ENCODE measurements around the gene TMEM18. TPM values are rescaled to one million over a fixed set of nuclear protein-coding genes. Genes with fewer than 3 reads are reported as not detected.

Gene TMEM18
- total RNA-seq, 1 experiment from 2014 or later = 30.7 TPM

DNA sequence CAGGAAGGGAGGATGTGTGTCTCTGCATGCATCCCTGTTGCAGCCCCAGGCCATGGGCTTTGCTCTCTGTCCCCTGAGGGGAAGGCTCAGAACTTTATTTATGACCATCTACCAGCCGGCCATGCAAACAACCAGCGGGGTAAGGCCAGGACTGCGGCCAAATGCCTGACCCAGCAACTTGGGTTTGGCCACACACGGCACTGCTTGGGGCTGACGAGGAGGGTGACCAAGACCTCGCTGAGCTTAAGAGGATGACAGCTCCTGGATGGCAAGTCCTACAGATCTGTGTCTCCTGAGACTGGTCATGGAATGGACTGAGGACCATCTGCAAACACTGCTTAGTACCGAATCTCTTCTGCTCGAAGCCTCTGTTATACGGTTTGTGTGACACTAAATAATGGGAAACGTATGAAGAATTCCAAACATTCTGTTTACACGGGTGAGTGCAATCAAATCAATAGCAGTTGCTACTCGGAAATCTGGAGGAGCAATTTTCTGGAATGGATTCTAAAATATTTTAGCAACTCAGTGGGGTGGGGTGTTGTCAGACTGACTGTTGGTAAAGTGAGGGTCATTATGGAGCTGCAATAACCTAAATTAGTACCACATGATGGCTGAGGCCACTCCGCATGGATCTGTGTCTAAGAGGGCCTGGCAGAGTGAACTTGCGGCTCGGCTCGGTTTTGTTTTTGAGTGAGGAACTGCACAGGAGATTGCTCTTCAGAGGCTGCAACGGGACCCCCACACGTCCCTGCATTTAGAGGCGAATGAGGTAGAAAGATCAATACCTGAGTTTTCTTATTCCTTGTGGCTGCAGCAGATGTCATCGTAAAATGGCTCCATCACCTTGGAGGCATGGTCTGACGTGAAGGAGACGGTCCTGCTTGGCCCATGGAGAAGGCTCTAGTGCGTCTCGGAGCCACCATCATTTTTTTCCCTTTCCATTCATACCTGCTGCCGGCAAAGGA lies 26.6 kb downstream of the TMEM18 start:
- H3K23ac ChIP-seq (ENCODE audit: insufficient read length, low read depth, low read length) = no peak overlapping the region
- H3K4me1 Mint-ChIP-seq = 0 out of 4 replicates have a peak, but pooled peaks cover 0 to 3% of the 10 kb centered on the region in 2 experiments
- H3K4me2 ChIP-seq (ENCODE audit: insufficient read depth, insufficient read length, low read length) = no peak overlapping the region
- H3K9ac ChIP-seq (ENCODE audit: extremely low read depth, insufficient read length, low read length) = no peak overlapping the region
- H3K27me3 ChIP-seq (ENCODE audit: insufficient read depth, low read length) = no peaks in the 10 kb centered on the region
- no CpG with 5 or more reads among the region's 25 CpGs for WGBS (ENCODE audit: extremely low coverage, insufficient read length, low lambda C conversion rate)
- no peak overlapping the region for H3K27ac ChIP-seq (ENCODE audit: insufficient read length, low read depth, low read length)
- no peaks in the 10 kb centered on the region for H3K23me2 ChIP-seq (ENCODE audit: insufficient read length, low read depth, low read length, poor library complexity, severe bottlenecking)
- no peak for DNase-seq
- H2BK20ac ChIP-seq (ENCODE audit: low read depth, low read length, poor library complexity, severe bottlenecking) = no peak overlapping the region
- H2AFZ ChIP-seq (ENCODE audit: low read length) = no peak overlapping the region
- no peaks in the 10 kb centered on the region for H3K79me2 ChIP-seq (ENCODE audit: insufficient read depth, low read length)
- H3T11ph ChIP-seq (ENCODE audit: low read length) = no peak overlapping the region
- no peak overlapping the region for H2AK5ac ChIP-seq (ENCODE audit: insufficient read length, low read length)
- H3K27me3 Mint-ChIP-seq (ENCODE audit: low read depth) = peaks cover 13% of the 10 kb centered on the region
- H4K20me1 ChIP-seq (ENCODE audit: control insufficient read depth, insufficient read depth, insufficient read length) = no peaks in the 10 kb centered on the region
- no peaks in the 10 kb centered on the region for H3K79me1 ChIP-seq (ENCODE audit: insufficient read depth, low read depth, low read length, poor library complexity, severe bottlenecking)
- H4K91ac ChIP-seq (ENCODE audit: insufficient read length, low read depth, low read length) = no peak overlapping the region
- no peak overlapping the region for H2BK15ac ChIP-seq (ENCODE audit: low read depth, low read length)
- H2BK120ac ChIP-seq (ENCODE audit: low read depth, low read length, poor library complexity, severe bottlenecking) = no peak overlapping the region
- TF ChIP-seq, protein P1, sequence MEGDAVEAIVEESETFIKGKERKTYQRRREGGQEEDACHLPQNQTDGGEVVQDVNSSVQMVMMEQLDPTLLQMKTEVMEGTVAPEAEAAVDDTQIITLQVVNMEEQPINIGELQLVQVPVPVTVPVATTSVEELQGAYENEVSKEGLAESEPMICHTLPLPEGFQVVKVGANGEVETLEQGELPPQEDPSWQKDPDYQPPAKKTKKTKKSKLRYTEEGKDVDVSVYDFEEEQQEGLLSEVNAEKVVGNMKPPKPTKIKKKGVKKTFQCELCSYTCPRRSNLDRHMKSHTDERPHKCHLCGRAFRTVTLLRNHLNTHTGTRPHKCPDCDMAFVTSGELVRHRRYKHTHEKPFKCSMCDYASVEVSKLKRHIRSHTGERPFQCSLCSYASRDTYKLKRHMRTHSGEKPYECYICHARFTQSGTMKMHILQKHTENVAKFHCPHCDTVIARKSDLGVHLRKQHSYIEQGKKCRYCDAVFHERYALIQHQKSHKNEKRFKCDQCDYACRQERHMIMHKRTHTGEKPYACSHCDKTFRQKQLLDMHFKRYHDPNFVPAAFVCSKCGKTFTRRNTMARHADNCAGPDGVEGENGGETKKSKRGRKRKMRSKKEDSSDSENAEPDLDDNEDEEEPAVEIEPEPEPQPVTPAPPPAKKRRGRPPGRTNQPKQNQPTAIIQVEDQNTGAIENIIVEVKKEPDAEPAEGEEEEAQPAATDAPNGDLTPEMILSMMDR (conservative IDR thresholded peaks at IDR 0.05) = no peak
- H3K27ac Mint-ChIP-seq = no peak overlapping the region
- no peak overlapping the region for H3K4ac ChIP-seq (ENCODE audit: low read depth, low read length)
- H4K8ac ChIP-seq (replicated peaks; ENCODE audit: insufficient read length, low read depth, low read length) = no peak overlapping the region
- H3K4me3 Mint-ChIP-seq = no peak overlapping the region
- H2BK5ac ChIP-seq (ENCODE audit: insufficient read length, low read length) = no peak overlapping the region
- H3K9me3 ChIP-seq (ENCODE audit: control insufficient read depth, low read depth, low read length) = no peaks in the 10 kb centered on the region
- no peak overlapping the region for H2BK12ac ChIP-seq (ENCODE audit: insufficient read length, low read depth, low read length)
- no peak overlapping the region for H4K5ac ChIP-seq (ENCODE audit: insufficient read length, low read depth, low read length)
- H3K9me3 Mint-ChIP-seq = no peaks in the 10 kb centered on the region
- no peak overlapping the region for H3K56ac ChIP-seq (ENCODE audit: insufficient read length, low read depth, low read length)
- H3K14ac ChIP-seq (ENCODE audit: insufficient read depth, low read length) = no peak overlapping the region
- no peaks in the 10 kb centered on the region for H3K4me1 ChIP-seq (ENCODE audit: insufficient read depth, low read length)
- no peak overlapping the region for H3K18ac ChIP-seq (ENCODE audit: insufficient read length, low read depth, low read length)
- H3K36me3 Mint-ChIP-seq (ENCODE audit: insufficient read depth in 1 of 3, low read depth in 3 of 3) = no peaks in the 10 kb centered on the region
